GM19043 (cell line): Measurements from ENCODE around the gene PRTN3.

Source experiments
- ATAC-seq: cut with Tn5 transposase; IDR thresholded peaks from one replicate; pipeline ENCODE4 v1.9.1; 2021; ENCODE audit warnings: low read depth; ENCODE audit not compliant: unreplicated experiment

Gene PRTN3

GRCh38 chr19:803099-803561, 37.7 kb upstream of the PRTN3 start:
- no peak for ATAC-seq

GRCh38 chr19:803686-804418, 36.9 kb upstream of the PRTN3 start:
- ATAC-seq, result no peak

GRCh38 chr19:804419-805165, 36.2 kb upstream of the PRTN3 start:
- no peak for ATAC-seq

- no peak for ATAC-seq
Observed at GRCh38 chr19:805166-805551, 35.6 kb upstream of the PRTN3 start.

- ATAC-seq, result no peak
Observed at GRCh38 chr19:805600-806550, 34.9 kb upstream of the PRTN3 start.

GRCh38 chr19:806815-807421, 33.9 kb upstream of the PRTN3 start:
- ATAC-seq, result no peak

GRCh38 chr19:807627-808422, 33.0 kb upstream of the PRTN3 start:
- no peak for ATAC-seq

- no peak for ATAC-seq
Observed at GRCh38 chr19:808423-808775, 32.4 kb upstream of the PRTN3 start.

- no peak for ATAC-seq
Observed at GRCh38 chr19:810077-810855, 30.5 kb upstream of the PRTN3 start.

- no peak for ATAC-seq
Observed at GRCh38 chr19:810883-811489, 29.8 kb upstream of the PRTN3 start.

- ATAC-seq, result no peak
Observed at GRCh38 chr19:811506-812048, 29.2 kb upstream of the PRTN3 start.

- no peak for ATAC-seq
Observed at GRCh38 chr19:812049-812746, 28.6 kb upstream of the PRTN3 start.

- no peak for ATAC-seq
Observed at GRCh38 chr19:812747-813218, 28.0 kb upstream of the PRTN3 start.

GRCh38 chr19:813219-814151, 27.3 kb upstream of the PRTN3 start:
- no peak for ATAC-seq

- ATAC-seq, result no peak
Observed at GRCh38 chr19:814152-815078, 26.4 kb upstream of the PRTN3 start.
